Measurements from ENCODE around the gene SORL1.

The SORL1 gene

DNA sequence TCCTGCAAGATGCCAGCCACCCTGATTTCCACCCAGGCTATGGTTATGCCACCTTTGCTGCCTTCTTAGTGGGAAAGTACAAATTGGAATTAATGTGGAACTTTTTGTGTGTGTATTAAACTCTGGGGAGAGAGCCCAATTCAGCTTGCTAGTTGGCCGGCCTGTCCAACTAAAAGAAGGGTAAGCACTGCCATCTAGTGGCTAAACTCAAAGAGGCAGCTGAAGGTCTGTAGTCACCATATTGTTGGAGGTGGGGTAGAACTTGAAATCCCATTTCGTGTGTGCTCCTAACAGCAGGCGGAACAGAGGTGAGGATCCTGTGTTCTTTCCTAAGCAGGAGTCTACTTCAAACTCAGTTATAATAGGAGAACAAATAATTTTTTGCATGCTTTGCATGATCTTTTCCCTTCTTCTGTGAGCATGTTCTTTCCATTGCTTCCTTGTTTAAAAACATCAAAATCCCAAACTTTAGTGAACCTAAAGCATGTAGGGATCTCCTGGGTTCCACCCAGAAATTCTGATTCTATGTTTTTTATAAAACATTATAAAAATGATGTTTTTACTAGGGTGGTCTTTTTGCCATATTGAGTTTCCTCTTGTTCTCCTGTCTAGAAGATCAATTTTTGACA, 139.4 kb downstream of the SORL1 start:
- Histone ChIP-seq H3K4me3 (ENCODE audit: low read length) (no peak overlapping the region), H3K27ac (ENCODE audit: low read depth, low read length) (no peak overlapping the region), H3K27me3 (ENCODE audit: control insufficient read depth, insufficient read depth, low read length) (no peaks in the 10 kb centered on the region), H3K4me1 (ENCODE audit: control insufficient read depth, insufficient read depth, low read length) (peaks cover 10% of the 10 kb centered on the region), H3K9ac (ENCODE audit: low read length) (no peak overlapping the region), H3K36me3 (ENCODE audit: control insufficient read depth, insufficient read depth, low read length) (peaks cover 21% of the 10 kb centered on the region)

GRCh38 chr11:121592708-121593107, 140.6 kb downstream of the SORL1 start:
- Histone ChIP-seq H3K27me3 (ENCODE audit: control insufficient read depth, insufficient read depth, low read length) (no peaks in the 10 kb centered on the region), H3K27ac (ENCODE audit: low read depth, low read length) (peak overlapping the region; percentile 57), H3K4me3 (ENCODE audit: low read length) (no peak overlapping the region), H3K36me3 (ENCODE audit: control insufficient read depth, insufficient read depth, low read length) (peaks cover 24% of the 10 kb centered on the region), H3K4me1 (ENCODE audit: control insufficient read depth, insufficient read depth, low read length) (peaks cover 10% of the 10 kb centered on the region), H3K9ac (ENCODE audit: low read length) (no peak overlapping the region)

DNA sequence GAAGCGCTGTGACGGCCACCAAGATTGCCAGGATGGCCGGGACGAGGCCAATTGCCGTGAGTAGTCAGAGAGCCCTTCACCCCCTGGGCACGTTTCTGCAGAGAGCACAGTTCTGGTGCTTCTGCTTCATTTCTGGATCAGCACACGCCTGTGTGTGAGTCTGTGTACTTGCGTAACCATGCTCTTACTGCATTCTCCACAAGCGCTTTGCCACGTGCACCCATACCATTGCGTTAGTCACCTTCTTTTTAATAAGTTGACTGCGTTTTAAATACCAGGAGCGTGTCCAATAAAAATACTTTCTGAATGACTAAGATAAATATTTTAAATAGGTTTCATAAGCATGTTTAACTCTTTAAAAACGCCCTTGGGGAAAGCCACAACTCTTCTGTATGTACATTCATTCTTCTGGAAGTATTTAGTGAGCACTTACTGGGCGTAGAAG, 143.6 kb downstream of the SORL1 start:
- Histone ChIP-seq H3K9ac (ENCODE audit: low read length) (no peak overlapping the region), H3K27ac (ENCODE audit: low read depth, low read length) (peak overlapping the region; percentile 54), H3K36me3 (ENCODE audit: control insufficient read depth, insufficient read depth, low read length) (peaks cover 14% of the 10 kb centered on the region)

GRCh38 chr11:121596195-121597155, 144.4 kb downstream of the SORL1 start:
- H3K27me3 ChIP-seq (ENCODE audit: control insufficient read depth, insufficient read depth, low read length) = no peaks in the 10 kb centered on the region
- no peak overlapping the region for H3K4me3 ChIP-seq (ENCODE audit: low read length)
- H3K27ac ChIP-seq (ENCODE audit: low read depth, low read length) = peak overlapping the region; percentile 54
- no peak overlapping the region for H3K9ac ChIP-seq (ENCODE audit: low read length)
- H3K4me1 ChIP-seq (ENCODE audit: control insufficient read depth, insufficient read depth, low read length) = peaks cover 10% of the 10 kb centered on the region
- peaks cover 14% of the 10 kb centered on the region for H3K36me3 ChIP-seq (ENCODE audit: control insufficient read depth, insufficient read depth, low read length)

More for the DNA sequence above, 143.6 kb downstream of the SORL1 start:
- Histone ChIP-seq H3K27me3 (ENCODE audit: control insufficient read depth, insufficient read depth, low read length) (no peaks in the 10 kb centered on the region), H3K4me3 (ENCODE audit: low read length) (no peak overlapping the region), H3K4me1 (ENCODE audit: control insufficient read depth, insufficient read depth, low read length) (peaks cover 10% of the 10 kb centered on the region)

DNA sequence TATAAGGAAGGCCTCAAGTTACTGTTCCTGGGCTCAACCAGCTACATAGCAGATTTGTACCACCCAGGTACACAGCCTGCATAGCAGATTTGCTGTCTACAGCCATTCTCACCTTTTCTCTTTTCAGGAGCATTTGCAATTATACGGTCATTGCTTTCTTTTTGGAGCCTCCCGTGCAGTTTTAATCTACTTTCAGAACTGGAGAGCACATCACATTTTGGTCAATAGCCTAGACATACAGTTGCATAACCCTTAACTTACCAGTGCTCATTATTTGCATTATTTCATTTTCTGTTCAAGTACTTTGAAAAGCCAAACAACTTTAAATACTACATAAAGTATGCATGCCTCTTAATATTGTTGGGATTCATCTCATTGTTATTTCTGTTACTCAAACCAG, 151.2 kb downstream of the SORL1 start:
- H3K27me3 ChIP-seq (ENCODE audit: control insufficient read depth, insufficient read depth, low read length) = no peaks in the 10 kb centered on the region
- H3K36me3 ChIP-seq (ENCODE audit: control insufficient read depth, insufficient read depth, low read length) = peaks cover 7% of the 10 kb centered on the region
- H3K9ac ChIP-seq (ENCODE audit: low read length) = no peak overlapping the region
- H3K4me3 ChIP-seq (ENCODE audit: low read length) = no peak overlapping the region
- H3K4me1 ChIP-seq (ENCODE audit: control insufficient read depth, insufficient read depth, low read length) = no peaks in the 10 kb centered on the region
- no peak overlapping the region for H3K27ac ChIP-seq (ENCODE audit: low read depth, low read length)

DNA sequence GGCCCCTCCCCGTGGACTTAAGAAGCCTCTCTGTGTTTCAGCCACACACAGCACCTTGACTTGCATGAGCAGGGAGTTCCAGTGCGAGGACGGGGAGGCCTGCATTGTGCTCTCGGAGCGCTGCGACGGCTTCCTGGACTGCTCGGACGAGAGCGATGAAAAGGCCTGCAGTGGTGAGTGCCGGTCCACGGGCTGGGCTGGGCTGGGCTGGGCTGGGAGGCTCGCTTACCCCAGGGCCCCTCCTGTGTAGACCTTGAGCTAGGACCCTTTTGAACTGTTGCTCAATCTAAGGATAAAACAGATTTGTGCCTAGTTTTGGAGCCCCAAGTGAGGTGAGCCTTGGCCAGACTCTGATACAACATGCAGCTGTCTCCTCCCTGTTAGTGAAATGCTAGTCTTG, 152.0 kb downstream of the SORL1 start:
- Histone ChIP-seq H3K4me3 (ENCODE audit: low read length) (no peak overlapping the region), H3K27me3 (ENCODE audit: control insufficient read depth, insufficient read depth, low read length) (no peaks in the 10 kb centered on the region), H3K9ac (ENCODE audit: low read length) (no peak overlapping the region), H3K36me3 (ENCODE audit: control insufficient read depth, insufficient read depth, low read length) (peaks cover 7% of the 10 kb centered on the region), H3K27ac (ENCODE audit: low read depth, low read length) (no peak overlapping the region), H3K4me1 (ENCODE audit: control insufficient read depth, insufficient read depth, low read length) (no peaks in the 10 kb centered on the region)

DNA sequence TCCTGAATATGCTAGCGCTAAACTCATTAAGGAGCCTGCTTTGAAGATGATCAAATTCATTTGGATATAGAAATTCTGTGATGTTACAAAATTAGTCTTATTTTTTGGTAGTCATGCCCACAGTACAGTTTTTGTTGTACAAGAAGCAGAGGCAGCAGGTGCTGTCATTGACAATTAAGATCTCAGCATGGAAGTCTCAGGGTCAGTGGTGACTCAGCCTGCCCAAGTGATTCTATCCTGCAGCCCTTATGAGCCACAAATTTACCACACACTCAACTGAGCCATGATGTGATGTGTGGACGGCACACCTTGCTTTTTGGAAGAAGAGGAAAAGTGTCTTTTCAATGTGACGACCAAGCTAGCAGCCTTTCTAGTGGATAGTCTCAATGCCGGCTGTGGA, 154.2 kb downstream of the SORL1 start:
- Histone ChIP-seq H3K4me1 (ENCODE audit: control insufficient read depth, insufficient read depth, low read length) (no peaks in the 10 kb centered on the region), H3K27me3 (ENCODE audit: control insufficient read depth, insufficient read depth, low read length) (no peaks in the 10 kb centered on the region), H3K9ac (ENCODE audit: low read length) (no peak overlapping the region), H3K4me3 (ENCODE audit: low read length) (no peak overlapping the region), H3K27ac (ENCODE audit: low read depth, low read length) (no peak overlapping the region), H3K36me3 (ENCODE audit: control insufficient read depth, insufficient read depth, low read length) (peaks cover 7% of the 10 kb centered on the region)

GRCh38 chr11:121607341-121607740, 155.2 kb downstream of the SORL1 start:
- H3K9ac ChIP-seq (ENCODE audit: low read length) = no peak overlapping the region
- H3K36me3 ChIP-seq (ENCODE audit: control insufficient read depth, insufficient read depth, low read length) = peaks cover 7% of the 10 kb centered on the region
- H3K4me1 ChIP-seq (ENCODE audit: control insufficient read depth, insufficient read depth, low read length) = no peaks in the 10 kb centered on the region
- no peaks in the 10 kb centered on the region for H3K27me3 ChIP-seq (ENCODE audit: control insufficient read depth, insufficient read depth, low read length)
- no peak overlapping the region for H3K27ac ChIP-seq (ENCODE audit: low read depth, low read length)
- H3K4me3 ChIP-seq (ENCODE audit: low read length) = no peak overlapping the region

DNA sequence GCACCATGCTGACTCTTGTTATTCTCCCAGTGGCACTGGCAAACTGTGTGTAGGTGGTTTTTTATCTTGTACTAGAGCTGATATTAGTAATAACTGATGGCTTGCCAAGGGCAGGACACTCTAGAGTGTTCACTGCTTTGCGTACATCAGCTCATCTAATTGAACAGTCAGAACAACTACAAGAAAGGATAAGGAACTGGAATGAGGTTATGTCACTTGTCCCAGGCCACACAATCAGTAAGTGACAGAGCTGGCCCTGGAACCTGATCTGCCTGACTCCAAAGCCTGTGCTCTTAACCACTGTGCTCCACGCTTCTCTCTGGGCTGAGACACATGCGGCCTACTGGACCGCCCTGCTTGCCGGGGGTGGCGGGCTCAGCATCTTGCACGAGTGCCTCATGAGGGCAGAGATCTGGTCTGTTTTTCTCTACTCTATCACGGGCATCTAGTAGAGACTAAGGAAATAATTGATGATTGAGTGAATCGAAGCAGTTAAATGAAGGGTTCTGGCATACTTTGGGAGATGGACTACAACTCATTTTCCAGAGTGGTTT, 156.5 kb downstream of the SORL1 start:
- Histone ChIP-seq H3K4me1 (ENCODE audit: control insufficient read depth, insufficient read depth, low read length) (no peaks in the 10 kb centered on the region), H3K4me3 (ENCODE audit: low read length) (no peak overlapping the region), H3K9ac (ENCODE audit: low read length) (no peak overlapping the region), H3K36me3 (ENCODE audit: control insufficient read depth, insufficient read depth, low read length) (peaks cover 13% of the 10 kb centered on the region), H3K27ac (ENCODE audit: low read depth, low read length) (no peak overlapping the region), H3K27me3 (ENCODE audit: control insufficient read depth, insufficient read depth, low read length) (no peaks in the 10 kb centered on the region)

GRCh38 chr11:121610706-121611105, 158.6 kb downstream of the SORL1 start:
- Histone ChIP-seq H3K27ac (ENCODE audit: low read depth, low read length) (no peak overlapping the region), H3K36me3 (ENCODE audit: control insufficient read depth, insufficient read depth, low read length) (peaks cover 9% of the 10 kb centered on the region), H3K4me3 (ENCODE audit: low read length) (no peak overlapping the region), H3K27me3 (ENCODE audit: control insufficient read depth, insufficient read depth, low read length) (no peaks in the 10 kb centered on the region), H3K4me1 (ENCODE audit: control insufficient read depth, insufficient read depth, low read length) (no peaks in the 10 kb centered on the region), H3K9ac (ENCODE audit: low read length) (no peak overlapping the region)

DNA sequence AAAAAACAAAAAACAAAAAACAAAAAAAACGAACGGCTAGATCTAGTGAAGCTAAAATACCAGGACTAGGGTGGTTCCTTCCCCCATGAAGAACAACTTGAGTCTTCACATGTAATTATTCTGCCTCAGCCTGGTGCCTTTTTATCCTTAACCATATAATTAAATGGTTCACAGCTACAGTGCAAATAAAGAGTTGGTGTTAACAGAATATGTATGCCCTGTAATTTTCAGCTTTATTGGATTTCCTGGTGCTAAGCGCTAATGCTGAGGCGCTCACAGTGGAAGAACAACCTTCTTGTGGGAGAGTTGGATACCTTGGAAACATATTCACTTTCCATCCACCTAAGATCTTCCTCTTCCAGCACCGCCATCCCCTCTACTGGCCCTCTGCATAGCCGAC, 159.1 kb downstream of the SORL1 start:
- peaks cover 12% of the 10 kb centered on the region for H3K36me3 ChIP-seq (ENCODE audit: control insufficient read depth, insufficient read depth, low read length)

GRCh38 chr11:121613724-121614123, 161.6 kb downstream of the SORL1 start:
- Histone ChIP-seq H3K9ac (ENCODE audit: low read length) (no peak overlapping the region), H3K27me3 (ENCODE audit: control insufficient read depth, insufficient read depth, low read length) (no peaks in the 10 kb centered on the region), H3K36me3 (ENCODE audit: control insufficient read depth, insufficient read depth, low read length) (peaks cover 14% of the 10 kb centered on the region), H3K4me1 (ENCODE audit: control insufficient read depth, insufficient read depth, low read length) (no peaks in the 10 kb centered on the region), H3K4me3 (ENCODE audit: low read length) (no peak overlapping the region), H3K27ac (ENCODE audit: low read depth, low read length) (no peak overlapping the region)

More for the DNA sequence above, 159.1 kb downstream of the SORL1 start:
- no peak overlapping the region for H3K9ac ChIP-seq (ENCODE audit: low read length)
- H3K27me3 ChIP-seq (ENCODE audit: control insufficient read depth, insufficient read depth, low read length) = no peaks in the 10 kb centered on the region
- H3K27ac ChIP-seq (ENCODE audit: low read depth, low read length) = no peak overlapping the region
- no peaks in the 10 kb centered on the region for H3K4me1 ChIP-seq (ENCODE audit: control insufficient read depth, insufficient read depth, low read length)
- no peak overlapping the region for H3K4me3 ChIP-seq (ENCODE audit: low read length)
